ENCODE measurements around the gene FGFR2.

DNA sequence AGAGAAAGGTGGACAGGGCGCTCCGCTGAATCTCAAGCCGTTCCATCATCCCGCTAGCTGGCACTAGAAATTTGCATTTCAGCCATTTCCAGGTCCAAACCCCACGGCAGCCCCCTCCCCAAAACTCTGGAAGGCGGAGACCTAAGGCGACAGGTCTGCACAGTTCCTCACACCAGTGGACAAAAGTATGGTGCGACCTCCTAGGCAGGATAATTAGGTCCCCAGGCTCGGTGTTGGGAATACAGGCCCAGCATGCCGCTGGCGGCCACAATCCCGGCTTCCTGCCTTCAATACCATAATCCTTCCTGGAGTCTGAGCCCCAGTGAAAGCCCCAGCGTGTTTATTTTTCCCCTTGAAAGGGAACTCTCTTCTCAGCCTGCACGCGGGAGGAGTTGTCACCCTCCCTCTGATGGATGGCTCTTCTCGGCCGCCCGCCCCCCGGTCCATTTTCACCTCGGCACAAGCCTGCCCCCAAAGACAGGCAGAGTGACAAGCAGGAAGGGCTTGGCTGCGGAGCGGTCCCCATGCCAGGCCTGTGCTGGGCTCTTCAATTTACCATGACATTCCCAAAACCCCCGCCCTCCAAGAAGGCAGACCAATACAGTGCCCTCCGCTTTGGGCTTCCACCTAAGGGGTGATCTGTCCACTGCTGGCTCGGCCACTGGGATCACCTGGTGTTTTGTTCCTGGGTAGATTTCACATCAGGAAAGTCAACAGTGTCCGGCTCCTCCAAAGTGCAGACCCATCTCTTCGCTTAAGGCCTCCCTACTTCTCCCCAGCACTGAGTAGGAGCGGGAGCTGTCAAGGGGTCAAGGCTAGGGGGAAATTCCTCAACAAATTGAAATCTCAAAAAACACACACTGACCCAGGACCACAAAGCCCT is 2.2 kb downstream of the FGFR2 start:
- TF ChIP-seq, protein P1, sequence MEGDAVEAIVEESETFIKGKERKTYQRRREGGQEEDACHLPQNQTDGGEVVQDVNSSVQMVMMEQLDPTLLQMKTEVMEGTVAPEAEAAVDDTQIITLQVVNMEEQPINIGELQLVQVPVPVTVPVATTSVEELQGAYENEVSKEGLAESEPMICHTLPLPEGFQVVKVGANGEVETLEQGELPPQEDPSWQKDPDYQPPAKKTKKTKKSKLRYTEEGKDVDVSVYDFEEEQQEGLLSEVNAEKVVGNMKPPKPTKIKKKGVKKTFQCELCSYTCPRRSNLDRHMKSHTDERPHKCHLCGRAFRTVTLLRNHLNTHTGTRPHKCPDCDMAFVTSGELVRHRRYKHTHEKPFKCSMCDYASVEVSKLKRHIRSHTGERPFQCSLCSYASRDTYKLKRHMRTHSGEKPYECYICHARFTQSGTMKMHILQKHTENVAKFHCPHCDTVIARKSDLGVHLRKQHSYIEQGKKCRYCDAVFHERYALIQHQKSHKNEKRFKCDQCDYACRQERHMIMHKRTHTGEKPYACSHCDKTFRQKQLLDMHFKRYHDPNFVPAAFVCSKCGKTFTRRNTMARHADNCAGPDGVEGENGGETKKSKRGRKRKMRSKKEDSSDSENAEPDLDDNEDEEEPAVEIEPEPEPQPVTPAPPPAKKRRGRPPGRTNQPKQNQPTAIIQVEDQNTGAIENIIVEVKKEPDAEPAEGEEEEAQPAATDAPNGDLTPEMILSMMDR (conservative IDR thresholded peaks at IDR 0.05 in 1 of 2, IDR thresholded peaks at IDR 0.05 in 1 of 2; ENCODE audit: extremely low read depth in 1 of 2, insufficient read depth in 1 of 2, low read depth in 1 of 2, low read length in 2 of 2) = no peak
- TF ChIP-seq EZH2 (IDR thresholded peaks at IDR 0.05; ENCODE audit: borderline replicate concordance, low read length) = no peak

Measured in mammary epithelial cell (primary cell).